NCI-H2081 treated with DMSO at 0.1 percent for 48 hours (cell line): Measurements from ENCODE around the gene TEKT1.
"Not testable (repeated sequence)": the region's sequence is repeated elsewhere in the genome, so short reads cannot be mapped to it uniquely, and the experiment has no call there.

Experiments used
- DNase-seq: peaks from one replicate; lab custom pipeline; 2025; lab: John Stamatoyannopoulos, UW

The TEKT1 gene

GRCh38 chr17:6831661-6832263 lies at the start of gene TEKT1:
Gene TEKT1 (minus strand): TSS chr17:6831729. CDS start chr17:6830376, 1,353 bp downstream.
- DNase-seq: no peak

GRCh38 chr17:6879221-6879975 lies 47.9 kb upstream of the TEKT1 start:
- DNase-seq: not testable (repeated sequence)

GRCh38 chr17:6875276-6875675 lies 43.7 kb upstream of the TEKT1 start:
- not testable (repeated sequence) for DNase-seq

GRCh38 chr17:6872936-6873335 lies 41.4 kb upstream of the TEKT1 start:
- DNase-seq: no peak

GRCh38 chr17:6870841-6871240 lies 39.3 kb upstream of the TEKT1 start:
- no peak for DNase-seq

- no peak for DNase-seq
These were observed 37.1 kb upstream of the TEKT1 start for GRCh38 chr17:6868582-6868981.

GRCh38 chr17:6867849-6868248 lies 36.3 kb upstream of the TEKT1 start:
- no peak for DNase-seq

- no peak for DNase-seq
These were observed 31.3 kb upstream of the TEKT1 start for GRCh38 chr17:6862825-6863224.

- DNase-seq: no peak
These were observed 30.6 kb upstream of the TEKT1 start for GRCh38 chr17:6862122-6862521.

- no peak for DNase-seq
These were observed 26.4 kb upstream of the TEKT1 start for GRCh38 chr17:6857904-6858303.

GRCh38 chr17:6857336-6857735 lies 25.8 kb upstream of the TEKT1 start:
- DNase-seq: no peak

- DNase-seq: no peak
These were observed 24.5 kb upstream of the TEKT1 start for GRCh38 chr17:6856051-6856450.

- DNase-seq: no peak
These were observed 22.4 kb upstream of the TEKT1 start for GRCh38 chr17:6853764-6854442.

GRCh38 chr17:6848545-6849179 lies 17.1 kb upstream of the TEKT1 start:
- not testable (repeated sequence) for DNase-seq

GRCh38 chr17:6846138-6846537 lies 14.6 kb upstream of the TEKT1 start:
- not testable (repeated sequence) for DNase-seq

GRCh38 chr17:6844406-6844805 lies 12.9 kb upstream of the TEKT1 start:
- DNase-seq: not testable (repeated sequence)

- DNase-seq: no peak
These were observed 11.8 kb upstream of the TEKT1 start for GRCh38 chr17:6843241-6843880.

GRCh38 chr17:6841769-6842168 lies 10.2 kb upstream of the TEKT1 start:
- DNase-seq: not testable (repeated sequence)

- no peak for DNase-seq
These were observed 1.0 kb downstream of the TEKT1 start for GRCh38 chr17:6830383-6830986.

GRCh38 chr17:6823011-6823442 lies 8.5 kb downstream of the TEKT1 start:
- no peak for DNase-seq

GRCh38 chr17:6818938-6819337 lies 12.6 kb downstream of the TEKT1 start:
- no peak for DNase-seq

GRCh38 chr17:6816368-6816767 lies 15.2 kb downstream of the TEKT1 start:
- DNase-seq: not testable (repeated sequence)
